Pancreas (tissue), 10 donors: ENCODE data around the gene SLCO2A1. TPM values are rescaled to one million over a fixed set of nuclear protein-coding genes. Genes with fewer than 3 reads are reported as not detected.

ENCODE experiments used
- ATAC-seq, 4 donors: fragments of 200-7000 bp; cut with Tn5 transposase; one replicate each; pipeline versions ENCODE4 v1.8.0 to v1.9.1; 2020; ENCODE audit warnings: mild to moderate bottlenecking in 4 of 4, moderate library complexity in 4 of 4
- DNase-seq, 6 donors: peaks; one replicate each; pipeline ENCODE4 v3.0.0-alpha.2; 2020
- FAIRE-seq: peaks from 2 replicates; lab custom pipeline; 2012; peaks lifted over from hg19 to GRCh38; lab: Jason Lieb, UNC
- H3K27ac ChIP-seq, 4 donors: fragments of 200-600 bp; sonication (generic); 1 replicate in 3 of 4; 2 replicates in 1 of 4; pipeline versions ENCODE4 v1.5.0 to v1.8.0; 2020
- H3K27me3 ChIP-seq, 4 donors: fragments of 200-600 bp; one replicate each; pipeline ENCODE4 v1.8.0; 2021
- H3K36me3 ChIP-seq, 3 donors: fragments of 200-600 bp; sonication (generic) in 1 of 3; one replicate each; pipeline versions ENCODE4 v1.5.0 to v1.8.0; 2020 to 2021
- H3K4me1 ChIP-seq, 3 donors: fragments of 200-600 bp; one replicate each; pipeline ENCODE4 v1.8.0; 2021
- H3K4me3 ChIP-seq, 4 donors: fragments of 200-600 bp; sonication (generic) in 2 of 4; one replicate each; pipeline versions ENCODE4 v1.5.0 to v1.8.0; 2020 to 2021
- H3K9me3 ChIP-seq, 4 donors: fragments of 200-600 bp; one replicate each; pipeline ENCODE4 v1.8.0; 2021
- WGBS, 2 donors: extraction: QIAGEN DNeasy Blood & Tissue Kit; methylation state at CpG; one replicate each; pipeline ENCODE4 v1.1.7; 2013; 5-methylcytosine and 5-hydroxymethylcytosine counted together
- intact Hi-C, 3 donors: fragments of 100-400 bp; cut with DNase I; formaldehyde crosslinking; loops; one replicate each; pipeline versions ENCODE4 v1.11.1 to v1.14.2; 2022
- polyA plus RNA-seq, 2 donors: library from polyadenylated mRNA; stranded (reverse); fragments of 200-250 nt; gene quantifications; one replicate each; pipeline ENCODE4 v1.2.3, GENCODE V29; 2013
- total RNA-seq, 6 donors: library from RNA; stranded (reverse); fragmentation: NEBNext Ultra II Directional in 4 of 6; extraction: Animal tissue kit (Norgen Biotek cat#: 25700) in 4 of 6; gene quantifications; one replicate each; pipeline versions ENCODE4 v1.2.1 to v1.2.4, GENCODE V29; 2021 to 2023
- TF ChIP-seq, protein P1 (sequence below), 4 donors: fragments of 200-600 bp; sonication (generic) in 3 of 4; IDR thresholded peaks; one replicate each; pipeline versions ENCODE4 v1.5.0 to v1.8.0; 2021; ENCODE audit warnings: antibody characterized with exemption in 4 of 4
- donor health status: healthy with polysubstance abuse.
- donor health status: DM: no; HTN: no; CAD: no; lungs with moderate emphysema.
- donor health status: DM: no; HTN: no; CAD: no.
- donor health status: control.
- donor health status: control.
- donor health status: Bipolar disorder and iron deficiency.
- donor health status: DM: yes; HTN: yes; CAD: no.
- donor health status: DM: no; HTN: no; CAD: no.
- donor health status: DM: no; HTN: no; CAD: no.
- donor health status: DM: yes; HTN: yes; CAD: no.

Gene SLCO2A1
- total and polyA plus RNA-seq, 8 donors = 4.6 to 17.5 (median 10.4) TPM

DNA sequence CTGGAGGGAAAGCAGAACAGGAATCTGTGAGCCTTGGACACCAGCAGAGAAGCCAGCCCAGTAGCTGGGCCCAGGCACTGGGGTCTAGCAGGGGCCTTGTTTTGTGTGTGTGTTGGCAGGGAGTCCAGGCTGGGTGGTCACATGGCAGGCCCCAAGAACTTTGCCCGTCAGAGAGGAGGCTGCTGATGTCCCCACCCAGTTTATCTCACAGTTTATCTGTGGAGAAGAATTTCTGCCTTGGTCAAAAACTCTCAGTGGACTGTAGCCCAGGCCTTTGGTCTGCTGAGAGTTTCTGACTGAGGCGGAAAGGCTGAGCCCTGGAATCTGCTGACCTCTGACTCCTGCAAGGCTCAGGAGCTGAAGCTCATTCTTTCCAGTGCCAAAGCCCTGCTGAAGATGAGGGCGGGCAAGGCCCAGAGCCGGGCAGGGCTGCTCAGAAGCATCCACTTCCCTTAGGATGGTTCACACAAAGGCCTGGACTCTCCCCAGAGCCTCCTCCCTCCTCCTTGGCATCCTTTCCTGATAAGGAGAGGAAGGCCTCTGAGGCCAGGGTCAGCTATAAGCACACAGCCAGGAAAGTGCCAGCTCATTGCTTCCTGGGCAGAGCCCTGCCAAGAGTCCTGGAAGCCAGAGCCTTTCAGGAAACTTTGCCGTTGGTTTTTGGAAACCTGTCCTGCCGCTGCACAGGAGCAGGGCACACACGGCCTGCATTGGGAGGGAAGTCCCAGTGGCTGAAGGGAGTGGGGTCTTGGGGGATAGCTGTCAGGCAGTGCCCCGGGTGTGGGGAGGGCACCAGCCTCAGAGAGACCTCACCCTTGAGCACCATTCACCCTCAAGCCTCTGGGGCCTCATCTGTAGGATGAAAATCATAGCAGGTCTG lies 37.2 kb upstream of the SLCO2A1 start:
- Histone ChIP-seq H3K4me3 (no peak overlapping the region), H3K36me3 (no peaks in the 10 kb centered on the region), H3K27ac (no peak overlapping the region), H3K4me1 (no peaks in the 10 kb centered on the region), H3K9me3 (no peaks in the 10 kb centered on the region), H3K27me3 (no peaks in the 10 kb centered on the region)
- FAIRE-seq (no peak), DNase-seq (no peak), ATAC-seq (peak in 3 of 4 donors; percentile 15 to 70 (median 41))
- intact Hi-C loops = no loop called here
- 67 to 74% methylated on average over 8 of the region's 8 CpGs for WGBS, 2 donors
- TF ChIP-seq, protein P1, sequence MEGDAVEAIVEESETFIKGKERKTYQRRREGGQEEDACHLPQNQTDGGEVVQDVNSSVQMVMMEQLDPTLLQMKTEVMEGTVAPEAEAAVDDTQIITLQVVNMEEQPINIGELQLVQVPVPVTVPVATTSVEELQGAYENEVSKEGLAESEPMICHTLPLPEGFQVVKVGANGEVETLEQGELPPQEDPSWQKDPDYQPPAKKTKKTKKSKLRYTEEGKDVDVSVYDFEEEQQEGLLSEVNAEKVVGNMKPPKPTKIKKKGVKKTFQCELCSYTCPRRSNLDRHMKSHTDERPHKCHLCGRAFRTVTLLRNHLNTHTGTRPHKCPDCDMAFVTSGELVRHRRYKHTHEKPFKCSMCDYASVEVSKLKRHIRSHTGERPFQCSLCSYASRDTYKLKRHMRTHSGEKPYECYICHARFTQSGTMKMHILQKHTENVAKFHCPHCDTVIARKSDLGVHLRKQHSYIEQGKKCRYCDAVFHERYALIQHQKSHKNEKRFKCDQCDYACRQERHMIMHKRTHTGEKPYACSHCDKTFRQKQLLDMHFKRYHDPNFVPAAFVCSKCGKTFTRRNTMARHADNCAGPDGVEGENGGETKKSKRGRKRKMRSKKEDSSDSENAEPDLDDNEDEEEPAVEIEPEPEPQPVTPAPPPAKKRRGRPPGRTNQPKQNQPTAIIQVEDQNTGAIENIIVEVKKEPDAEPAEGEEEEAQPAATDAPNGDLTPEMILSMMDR (IDR thresholded peaks at IDR 0.05) = no peak

DNA sequence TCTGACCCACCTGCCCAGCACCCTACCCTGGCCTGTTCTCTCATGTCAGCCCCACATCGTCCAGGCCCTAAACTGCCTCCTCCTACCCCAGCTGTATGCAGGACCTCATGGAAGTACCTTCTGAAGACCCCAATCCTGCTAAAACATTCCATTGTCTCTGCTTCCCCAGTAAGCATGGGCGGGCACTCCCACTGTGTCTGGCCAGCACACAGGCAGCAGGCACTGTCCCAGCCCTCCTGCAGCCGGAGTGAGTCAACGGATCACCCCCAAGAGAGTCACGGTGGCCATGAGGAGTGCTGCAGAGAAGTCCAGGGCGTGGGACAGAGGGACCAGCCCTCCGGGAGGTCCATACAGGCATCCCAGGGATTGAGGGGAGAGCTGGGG lies 36.4 kb upstream of the SLCO2A1 start:
- Histone ChIP-seq H3K4me1 (no peaks in the 10 kb centered on the region), H3K36me3 (no peaks in the 10 kb centered on the region), H3K4me3 (no peak overlapping the region), H3K27ac (no peak overlapping the region), H3K9me3 (no peaks in the 10 kb centered on the region), H3K27me3 (no peaks in the 10 kb centered on the region)
- FAIRE-seq = no peak
- WGBS, 2 donors = 82 to 86% methylated on average over 7 of the region's 7 CpGs
- intact Hi-C loops = no loop called here
- TF ChIP-seq, protein P1 (IDR thresholded peaks at IDR 0.05) = no peak
- ATAC-seq = no peak
- no peak for DNase-seq

DNA sequence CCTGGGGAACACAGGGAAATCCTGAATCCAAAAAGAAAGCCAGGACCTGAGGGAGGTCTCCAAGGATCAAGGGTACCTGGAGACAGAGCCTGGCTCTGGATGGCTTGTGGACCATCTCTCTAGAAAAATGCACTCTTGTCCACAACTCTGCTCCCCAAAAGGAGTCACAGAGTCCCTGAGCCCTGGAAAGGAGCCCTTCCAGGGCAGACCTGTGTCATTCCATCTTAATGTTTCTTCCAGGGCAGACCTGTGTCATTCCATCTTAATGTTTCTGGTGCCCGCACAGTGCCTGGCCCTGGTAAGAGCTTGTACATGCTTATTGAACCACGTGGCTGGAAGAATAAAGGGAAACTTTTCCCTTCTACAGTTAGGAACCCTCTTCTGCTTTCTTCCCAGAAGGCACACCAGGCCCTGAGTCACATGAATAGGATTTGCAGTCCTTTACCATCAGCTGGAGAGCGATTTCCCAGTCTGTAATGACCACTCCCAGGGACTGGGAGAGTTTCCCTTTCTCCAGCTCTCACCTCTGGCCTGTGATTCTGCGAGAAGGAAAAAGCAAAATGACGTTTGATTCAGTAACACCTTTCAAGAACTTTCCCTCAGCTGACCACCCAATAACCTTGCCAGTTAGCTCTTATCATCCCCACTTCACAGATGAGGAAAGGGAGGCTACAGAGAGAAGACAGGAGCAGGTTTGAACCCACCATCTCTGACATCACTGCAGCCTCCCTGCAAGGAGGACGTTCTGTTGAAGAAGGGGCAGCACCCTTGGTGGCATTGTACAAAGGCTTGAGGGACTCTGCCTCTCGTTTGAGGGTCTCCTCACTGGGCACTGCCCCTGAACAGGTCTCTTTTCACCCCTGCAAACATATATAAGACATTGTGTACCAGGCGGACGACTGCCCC lies 35.8 kb upstream of the SLCO2A1 start:
- TF ChIP-seq, protein P1 (IDR thresholded peaks at IDR 0.05) = no peak
- H3K36me3 ChIP-seq = no peaks in the 10 kb centered on the region
- H3K4me3 ChIP-seq = no peak overlapping the region
- FAIRE-seq (no peak), DNase-seq (no peak), ATAC-seq (no peak)
- 70 to 74% methylated on average over 9 of the region's 9 CpGs for WGBS, 2 donors
- no peak overlapping the region for H3K27ac ChIP-seq
- H3K9me3 ChIP-seq = no peaks in the 10 kb centered on the region
- peaks cover 0 to 4% (median 3%) of the 10 kb centered on the region in 3 donors for H3K4me1 ChIP-seq
- intact Hi-C loops = no loop called here
- no peaks in the 10 kb centered on the region for H3K27me3 ChIP-seq

DNA sequence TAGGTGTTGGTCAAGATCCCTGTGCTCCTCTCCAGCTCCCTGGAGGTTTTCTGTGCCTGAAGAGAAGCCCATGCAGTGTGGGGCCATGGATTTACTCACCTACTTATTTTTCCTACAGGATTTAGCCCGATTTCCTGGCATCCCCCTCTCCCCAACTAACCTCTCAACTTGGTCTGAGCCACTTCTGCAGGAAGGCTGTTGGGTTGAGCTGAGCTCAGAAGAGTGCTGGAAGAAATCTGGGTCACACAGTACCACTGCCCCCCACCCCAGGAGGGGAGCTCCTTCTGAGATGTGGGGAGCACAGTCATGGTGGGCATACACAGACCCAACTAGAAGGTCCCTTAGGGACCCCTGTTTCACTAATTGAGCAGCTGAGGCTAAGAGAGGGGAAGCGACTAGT lies 34.4 kb upstream of the SLCO2A1 start:
- Histone ChIP-seq H3K9me3 (no peaks in the 10 kb centered on the region), H3K4me1 (peaks cover 0 to 15% (median 5%) of the 10 kb centered on the region in 3 donors), H3K27ac (no peak overlapping the region), H3K36me3 (no peaks in the 10 kb centered on the region), H3K27me3 (no peaks in the 10 kb centered on the region), H3K4me3 (no peak overlapping the region)
- WGBS, 2 donors = 78 to 80% methylated on average over 2 of the region's 2 CpGs
- no peak for ATAC-seq
- intact Hi-C loops = no loop called here
- FAIRE-seq = no peak
- no peak for DNase-seq
- TF ChIP-seq, protein P1 (IDR thresholded peaks at IDR 0.05) = no peak
